KOPT-K1 (cell line): ENCODE results near the gene ARAP3.

ENCODE experiments used
- H3K27ac ChIP-seq: fragments of 200-600 bp; sonication (generic); 2 replicates; pipeline ENCODE4 v1.5.1; 2016; ENCODE audit warnings: antibody characterized with exemption, mild to moderate bottlenecking, low read depth, low read length; ENCODE audit not compliant: poor library complexity, severe bottlenecking
- H3K36me3 ChIP-seq: fragments of 200-600 bp; sonication (generic); 2 replicates; pipeline ENCODE4 v1.5.1; 2017; ENCODE audit warnings: antibody characterized with exemption, mild to moderate bottlenecking, low read length, moderate library complexity; ENCODE audit not compliant: insufficient read depth
- H3K9me3 ChIP-seq: fragments of 200-600 bp; sonication (generic); 2 replicates; pipeline ENCODE4 v1.5.1; 2017; ENCODE audit warnings: antibody characterized with exemption, low read length, mild to moderate bottlenecking; ENCODE audit not compliant: insufficient read depth, poor library complexity, severe bottlenecking

ARAP3 gene

DNA sequence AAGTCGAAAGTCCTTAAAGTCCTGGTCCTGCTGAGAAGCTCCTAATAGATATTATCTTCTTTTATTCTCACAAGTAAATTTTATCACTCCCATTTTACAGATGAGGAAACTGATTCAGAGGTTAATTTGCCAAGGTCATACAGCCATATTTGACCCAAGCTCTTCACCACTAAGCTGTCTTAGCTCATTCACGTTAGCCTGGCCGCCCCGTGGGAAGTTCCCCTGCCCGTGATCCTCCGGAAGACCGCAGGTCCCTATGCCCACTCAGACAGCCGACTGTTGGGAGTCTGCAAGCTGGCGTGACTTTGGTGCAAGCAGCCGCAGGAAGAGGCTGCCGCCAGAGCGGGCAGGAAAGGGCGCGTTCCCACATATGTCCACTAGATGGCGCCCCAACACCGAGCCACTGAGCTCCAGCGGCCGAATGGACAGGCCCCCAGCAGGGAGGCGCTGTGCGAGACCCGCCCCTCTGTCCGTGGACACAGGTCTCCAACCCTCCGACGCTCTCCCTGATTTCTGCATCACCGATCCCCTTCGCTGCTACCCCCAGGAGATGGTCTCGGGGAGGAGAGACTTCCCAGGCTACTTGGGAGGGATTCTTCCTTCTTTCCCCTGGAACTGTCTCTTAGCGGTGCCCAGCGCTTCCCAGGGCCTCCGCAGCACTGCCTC lies 10.0 kb upstream of the ARAP3 start:
- Histone ChIP-seq H3K36me3 (no peaks in the 10 kb centered on the region), H3K9me3 (no peaks in the 10 kb centered on the region), H3K27ac (no peak overlapping the region)

DNA sequence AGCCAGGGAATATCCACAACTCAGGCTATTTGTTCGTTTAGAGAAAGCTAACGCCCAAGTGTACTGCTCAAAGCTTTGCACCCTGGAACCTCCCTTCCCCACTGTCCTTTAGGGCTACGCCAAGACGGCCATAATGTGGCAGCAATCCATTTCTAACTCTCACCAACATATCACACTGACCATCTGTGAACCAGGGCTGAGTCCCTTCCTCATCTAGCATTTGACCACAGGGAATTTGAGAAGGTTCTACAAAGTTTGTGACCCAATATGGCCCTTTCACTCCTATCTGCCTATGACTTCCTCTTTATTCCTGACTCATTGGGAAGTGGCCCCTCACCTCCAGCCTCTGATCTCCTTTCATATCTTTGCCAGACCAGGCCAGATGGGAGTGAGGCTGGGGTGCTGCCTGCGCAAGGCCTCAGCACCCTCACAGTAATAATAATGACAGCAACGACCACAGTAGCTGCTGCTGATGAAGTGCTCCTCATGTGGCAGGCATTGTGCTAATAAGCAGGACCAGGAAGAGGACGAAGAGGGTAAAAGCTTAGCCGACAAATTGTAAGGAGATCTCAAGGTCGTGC lies 9.3 kb upstream of the ARAP3 start:
- Histone ChIP-seq H3K36me3 (no peaks in the 10 kb centered on the region), H3K9me3 (no peaks in the 10 kb centered on the region), H3K27ac (no peak overlapping the region)

DNA sequence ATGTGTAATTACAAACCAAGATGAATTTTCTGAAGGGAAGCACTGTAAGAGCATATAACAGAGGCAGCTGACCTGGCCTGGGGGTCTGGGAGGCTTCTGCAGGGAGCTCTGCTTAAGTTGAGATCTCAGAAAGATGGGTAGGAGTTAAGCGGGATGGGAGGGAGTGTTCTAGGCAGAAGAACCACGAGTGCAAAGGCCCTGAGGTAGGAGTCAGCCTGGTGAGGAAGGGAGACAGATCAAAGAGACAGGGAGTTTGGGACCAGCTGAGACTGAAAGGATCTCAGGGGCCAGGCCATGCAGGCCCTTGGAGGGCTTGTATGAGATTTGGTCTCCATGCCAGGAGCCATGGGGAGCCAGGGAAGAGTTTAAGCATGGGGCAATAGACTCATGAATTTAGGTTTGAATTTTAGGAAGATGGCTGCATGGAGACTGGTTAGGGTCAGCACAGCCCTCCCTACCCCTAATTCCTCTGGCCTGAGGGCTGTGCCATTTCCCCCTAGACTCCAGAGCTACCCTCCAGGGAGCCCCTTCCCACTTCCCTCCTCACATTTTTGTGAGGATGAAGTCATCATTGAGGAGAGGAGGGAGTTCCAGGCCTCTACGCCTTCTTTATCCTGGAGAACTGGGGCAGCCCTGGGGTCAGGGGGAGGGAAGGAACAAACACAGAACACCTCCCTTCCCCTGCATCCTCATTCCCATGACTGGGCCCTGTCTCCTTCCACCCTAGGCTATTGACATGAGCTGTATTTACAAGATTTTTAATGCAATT lies 4.8 kb upstream of the ARAP3 start:
- no peak overlapping the region for H3K27ac ChIP-seq
- H3K36me3 ChIP-seq, result no peaks in the 10 kb centered on the region
- H3K9me3 ChIP-seq, result no peaks in the 10 kb centered on the region

DNA sequence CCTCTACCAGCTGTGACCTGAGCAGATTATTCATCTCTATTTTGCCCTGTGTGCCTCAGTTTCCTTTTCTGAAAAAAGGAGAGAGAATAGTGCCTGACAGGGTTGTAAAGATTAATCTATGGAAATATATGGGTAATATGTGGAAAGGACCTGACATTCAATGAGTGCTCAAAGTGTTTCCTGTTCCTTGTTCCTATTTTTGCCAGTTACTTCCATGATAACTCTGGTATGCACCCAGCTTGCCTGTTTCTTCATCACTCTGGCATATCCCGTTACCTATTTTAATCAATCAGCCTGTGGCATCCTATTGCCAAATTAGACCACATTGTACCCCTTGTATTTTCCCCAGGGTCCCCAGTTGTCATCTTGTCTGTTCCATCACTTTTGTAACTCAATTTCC lies 3.6 kb upstream of the ARAP3 start:
- no peaks in the 10 kb centered on the region for H3K36me3 ChIP-seq
- no peaks in the 10 kb centered on the region for H3K9me3 ChIP-seq
- no peak overlapping the region for H3K27ac ChIP-seq

DNA sequence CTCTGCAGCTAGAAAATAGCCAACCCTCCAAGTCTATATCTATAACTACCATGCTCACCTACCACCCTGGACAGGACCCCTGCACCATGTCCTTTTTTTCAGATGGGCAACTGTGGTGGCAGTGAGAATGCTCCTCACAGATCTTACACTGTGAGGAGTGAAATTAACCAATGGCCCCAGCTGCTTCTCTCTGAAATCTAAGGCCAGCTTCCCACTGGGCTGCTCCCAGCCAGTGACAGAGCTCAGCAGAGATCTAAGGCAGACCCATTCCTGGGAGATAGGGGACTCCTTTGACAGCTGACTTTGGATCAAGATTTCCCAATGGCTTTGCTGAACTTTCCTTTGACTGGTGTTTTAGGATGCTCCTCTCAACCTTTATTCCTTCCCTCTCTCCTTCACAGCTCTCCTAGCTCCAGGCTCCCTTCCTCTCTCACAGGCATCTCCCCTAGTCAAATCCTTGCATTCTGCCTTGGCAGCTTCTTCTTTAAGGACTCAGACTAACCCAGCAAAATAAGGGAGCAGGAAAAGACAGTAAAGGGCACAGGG lies 1.6 kb upstream of the ARAP3 start:
- Histone ChIP-seq H3K36me3 (no peaks in the 10 kb centered on the region), H3K9me3 (no peaks in the 10 kb centered on the region), H3K27ac (no peak overlapping the region)

DNA sequence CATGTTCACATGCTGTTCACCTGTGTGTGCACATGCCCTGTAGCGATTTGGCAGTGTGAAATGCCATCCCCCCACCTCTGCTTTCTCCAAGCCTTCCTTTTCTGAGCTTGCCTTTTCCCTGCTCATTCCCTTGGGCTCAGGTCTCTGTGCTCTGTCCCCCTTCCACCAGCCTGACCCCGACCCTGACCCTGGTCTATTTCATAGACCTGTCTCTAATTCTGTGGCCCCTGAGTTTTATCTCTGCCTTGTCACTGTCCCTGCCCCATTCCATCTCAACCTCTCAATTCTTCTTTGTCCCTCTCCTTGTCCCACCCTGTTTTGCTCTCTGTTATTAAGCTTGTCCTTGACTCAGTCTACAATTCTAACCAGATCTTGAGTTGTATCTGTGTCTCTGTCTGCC lies 735 bp downstream of the ARAP3 start:
- Histone ChIP-seq H3K27ac (no peak overlapping the region), H3K9me3 (no peaks in the 10 kb centered on the region), H3K36me3 (no peaks in the 10 kb centered on the region)

DNA sequence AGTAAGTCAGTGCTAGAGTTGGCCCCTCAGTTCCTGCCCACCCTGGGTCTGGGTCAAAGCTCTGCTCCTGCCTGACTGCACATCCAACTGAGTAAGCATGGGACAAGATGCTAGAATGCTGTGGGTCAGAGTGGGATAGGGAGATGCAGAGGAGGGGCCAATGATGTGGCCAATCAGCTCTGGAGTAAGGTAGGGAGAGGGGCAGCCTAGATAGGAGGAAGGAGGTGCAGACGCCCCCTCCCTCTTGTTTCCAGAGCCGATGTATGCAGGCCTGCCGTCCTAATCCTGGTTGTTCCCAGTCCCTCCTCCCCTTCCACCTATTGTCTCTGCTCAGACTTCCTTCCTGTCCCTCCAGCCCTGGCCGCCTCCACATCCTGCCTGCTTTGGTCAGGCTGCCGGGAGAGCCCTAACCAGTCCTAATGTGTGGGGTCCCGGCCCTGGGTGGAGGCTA lies 1.3 kb downstream of the ARAP3 start:
- H3K36me3 ChIP-seq, result no peaks in the 10 kb centered on the region
- H3K27ac ChIP-seq, result no peak overlapping the region
- no peaks in the 10 kb centered on the region for H3K9me3 ChIP-seq

DNA sequence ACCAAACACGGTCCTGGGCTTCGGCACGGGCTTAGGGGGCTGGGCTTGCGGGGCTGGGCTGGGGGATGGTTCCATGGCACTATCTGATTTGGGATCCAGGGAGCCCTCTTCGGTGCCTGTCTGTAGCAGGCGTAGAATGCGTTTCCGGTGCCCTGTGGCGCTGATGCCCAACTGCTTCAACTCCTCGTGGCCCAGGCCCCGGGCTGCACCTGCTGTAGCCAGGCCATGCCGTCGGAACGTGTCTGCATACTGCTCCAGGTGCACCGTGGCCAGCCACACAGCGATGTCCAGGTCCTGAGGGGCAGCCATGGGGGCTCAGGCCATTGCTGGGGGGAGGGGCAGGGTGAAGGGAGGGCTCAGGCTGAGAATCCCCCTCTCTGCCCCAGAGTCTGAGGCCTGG lies 1.9 kb downstream of the ARAP3 start:
- Histone ChIP-seq H3K9me3 (no peaks in the 10 kb centered on the region), H3K27ac (no peak overlapping the region), H3K36me3 (no peaks in the 10 kb centered on the region)

DNA sequence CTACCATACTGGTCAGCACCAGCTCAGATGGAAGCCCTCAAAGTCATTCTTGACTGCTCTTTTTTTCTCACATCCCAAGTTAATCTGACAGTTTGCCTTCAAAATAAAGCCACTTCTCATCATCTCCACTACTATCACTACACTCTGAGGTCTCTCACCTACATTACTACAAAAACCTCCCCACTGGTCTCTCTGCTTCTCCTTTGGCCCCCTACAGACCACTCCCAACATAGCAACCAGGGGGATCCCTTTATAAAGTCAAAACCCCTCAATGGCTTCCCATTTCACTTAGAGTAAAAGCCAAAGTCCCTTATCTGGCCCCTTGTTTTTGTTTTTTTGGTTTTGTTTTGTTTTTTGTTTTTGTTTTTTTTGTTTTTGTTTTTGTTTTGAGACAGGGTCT lies 4.6 kb downstream of the ARAP3 start:
- H3K36me3 ChIP-seq, result no peaks in the 10 kb centered on the region

DNA sequence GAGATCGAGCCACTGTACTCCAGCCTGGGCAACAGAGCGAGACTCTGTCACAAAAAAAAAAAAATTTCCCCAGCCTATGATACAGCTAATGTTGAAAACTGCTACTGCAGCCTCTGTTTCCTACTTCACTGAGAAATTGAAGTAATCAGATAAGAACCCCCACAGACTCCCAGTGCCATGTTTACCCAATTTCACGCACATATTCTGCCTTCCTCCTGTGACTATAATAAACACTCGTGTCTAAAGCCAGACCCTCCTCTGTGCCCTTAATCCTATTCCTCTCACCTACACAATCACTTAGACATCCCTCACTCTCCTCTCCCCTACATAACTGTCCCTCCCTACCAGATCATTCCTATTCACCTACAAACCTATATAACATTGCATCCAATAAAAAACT lies 6.4 kb downstream of the ARAP3 start:
- H3K36me3 ChIP-seq, result no peaks in the 10 kb centered on the region

More for the DNA sequence above, 4.6 kb downstream of the ARAP3 start:
- Histone ChIP-seq H3K27ac (no peak overlapping the region), H3K9me3 (no peaks in the 10 kb centered on the region)

DNA sequence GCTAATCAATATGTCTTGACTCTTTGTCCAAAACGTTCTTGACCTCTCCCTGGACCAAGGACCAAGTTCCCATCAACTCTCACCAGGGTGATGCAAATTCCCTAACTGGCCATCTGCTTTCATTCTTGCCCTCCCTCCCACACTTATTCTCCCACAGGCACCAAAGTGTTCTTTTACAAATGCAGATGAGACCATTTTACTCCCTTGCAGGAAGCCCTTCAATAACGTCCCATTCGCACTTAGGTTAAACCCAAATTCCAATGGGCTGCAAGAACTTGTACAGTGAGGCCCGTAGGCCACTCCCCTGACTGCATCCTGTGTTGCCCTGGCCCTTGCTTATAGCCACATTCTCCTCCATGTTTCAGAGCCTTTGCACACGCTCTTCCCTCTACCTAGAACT lies 7.3 kb downstream of the ARAP3 start:
- H3K27ac ChIP-seq, result no peak overlapping the region

More for the DNA sequence above, 6.4 kb downstream of the ARAP3 start:
- no peaks in the 10 kb centered on the region for H3K9me3 ChIP-seq
- no peak overlapping the region for H3K27ac ChIP-seq

DNA sequence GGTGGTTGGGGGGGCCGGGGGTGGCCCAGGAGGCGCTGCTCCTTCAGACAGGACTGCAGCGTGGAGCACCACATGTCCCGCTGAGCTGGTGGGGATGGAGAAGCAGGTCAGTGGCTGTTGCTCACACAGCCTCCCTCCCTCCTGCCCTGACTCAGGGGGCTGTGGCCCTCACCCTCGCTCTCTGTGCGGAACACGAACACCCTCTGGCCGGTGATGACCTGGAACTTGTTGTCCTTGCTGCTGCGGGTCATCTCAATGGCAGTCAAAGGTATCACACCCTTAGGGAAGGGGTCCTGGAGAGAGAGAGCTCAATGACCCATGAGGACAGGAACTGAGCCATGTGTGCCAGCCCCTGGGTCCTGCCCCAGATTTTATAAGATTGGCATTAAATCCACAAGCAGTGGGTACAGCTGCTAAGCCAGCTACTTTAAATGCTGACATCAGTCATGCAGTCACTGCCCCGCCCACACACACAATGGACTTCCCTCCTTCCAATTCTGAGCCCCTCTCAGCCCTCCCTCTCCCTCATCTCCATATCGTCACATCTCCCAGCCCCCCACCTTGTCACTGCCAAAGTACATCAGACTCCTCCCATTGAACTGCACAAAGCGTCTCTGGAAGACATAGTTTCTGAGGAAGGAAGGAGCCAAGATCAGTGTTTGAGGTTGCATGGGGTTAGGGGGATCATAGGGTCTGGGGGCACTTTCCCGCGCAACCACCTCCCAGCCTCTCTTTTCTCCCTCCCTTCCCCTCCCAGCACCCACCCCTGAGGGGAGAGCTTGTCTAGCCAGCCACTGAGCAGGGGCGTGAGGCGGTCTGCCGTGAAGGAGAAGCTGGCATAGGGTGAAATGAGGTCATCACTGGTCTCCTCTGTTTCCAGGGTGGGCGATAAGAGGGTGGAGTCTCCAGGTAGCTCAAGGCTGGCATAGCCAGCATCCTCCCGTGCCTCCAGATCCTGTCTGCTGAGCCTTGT lies 8.9 kb downstream of the ARAP3 start:
- no peak overlapping the region for H3K27ac ChIP-seq
- no peaks in the 10 kb centered on the region for H3K36me3 ChIP-seq
- H3K9me3 ChIP-seq, result no peaks in the 10 kb centered on the region

More for the DNA sequence above, 7.3 kb downstream of the ARAP3 start:
- Histone ChIP-seq H3K36me3 (no peaks in the 10 kb centered on the region), H3K9me3 (no peaks in the 10 kb centered on the region)

DNA sequence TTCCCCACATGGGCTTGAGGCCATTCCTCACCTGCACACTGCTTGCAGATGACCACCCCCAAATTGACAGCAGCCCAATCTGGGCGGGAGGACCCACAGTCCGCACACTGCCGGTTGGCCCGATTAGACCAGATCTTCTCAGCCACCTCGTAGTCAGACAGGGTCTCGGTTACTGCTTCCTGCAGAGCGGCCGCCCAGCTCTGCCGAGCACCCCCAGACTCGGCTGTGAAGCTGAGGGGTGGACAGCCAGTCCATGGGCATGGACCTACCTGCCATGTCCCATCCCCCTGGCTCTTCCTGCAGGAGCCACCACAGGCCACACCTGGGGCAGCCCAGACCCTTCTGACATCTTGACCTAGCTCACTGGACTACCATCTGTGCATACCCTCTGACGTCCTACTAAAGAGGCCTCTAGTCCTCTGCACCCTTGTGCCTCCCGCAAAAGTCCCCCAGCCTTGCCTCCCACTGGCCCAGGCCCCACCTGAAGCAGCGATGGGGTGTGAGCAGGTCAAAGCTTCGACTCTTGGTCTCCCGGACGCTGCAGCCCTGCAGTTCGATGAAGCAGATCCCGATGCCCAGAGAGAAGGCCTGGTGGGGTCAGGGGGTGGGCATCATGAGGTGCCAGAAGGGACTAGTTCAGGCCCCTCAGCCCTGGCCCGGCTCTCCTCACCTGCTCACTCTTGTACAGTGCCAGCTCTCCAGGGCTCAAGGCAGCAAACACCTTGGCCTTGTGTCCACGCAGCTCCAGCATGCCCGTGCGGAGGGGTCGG lies 9.8 kb downstream of the ARAP3 start:
- H3K9me3 ChIP-seq, result no peaks in the 10 kb centered on the region
- H3K36me3 ChIP-seq, result no peaks in the 10 kb centered on the region
- H3K27ac ChIP-seq, result no peak overlapping the region

DNA sequence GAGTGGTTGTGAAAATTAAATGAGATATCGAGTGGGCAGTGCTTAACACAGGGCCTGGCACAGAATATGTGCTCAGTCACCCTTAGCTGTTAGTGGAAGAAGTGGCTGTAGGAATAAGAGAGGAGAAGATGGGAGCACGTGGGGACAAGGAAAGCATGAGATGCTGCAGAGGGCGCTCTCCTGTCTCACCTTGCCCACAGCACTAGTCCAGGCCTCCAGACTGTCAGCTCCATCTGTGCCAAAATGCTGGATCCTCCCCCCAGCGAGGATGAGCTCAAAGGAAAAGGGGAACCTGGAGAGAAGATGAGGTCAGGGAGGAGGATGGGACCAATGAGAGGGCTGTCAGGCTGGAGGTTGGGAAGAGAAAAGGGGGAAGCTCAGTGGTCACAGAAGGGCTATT lies 12.5 kb downstream of the ARAP3 start:
- H3K27ac ChIP-seq, result no peak overlapping the region
- no peaks in the 10 kb centered on the region for H3K36me3 ChIP-seq
- H3K9me3 ChIP-seq, result no peaks in the 10 kb centered on the region
